SK-N-SH (cell line): ENCODE measurements around the gene GPNMB.

ENCODE experiments used
- CTCF ChIP-seq: fragments of 200-600 bp; sonication (generic); IDR thresholded peaks from 2 replicates; pipeline ENCODE4 v1.6.1; 2017; ENCODE audit warnings: antibody characterized with exemption, mild to moderate bottlenecking, moderate library complexity
- EZH2phosphoT487 ChIP-seq: fragments of 200-600 bp; sonication (generic); IDR thresholded peaks from 2 replicates; pipeline ENCODE4 v1.6.1; 2017; ENCODE audit warnings: low read depth, mixed run types, mild to moderate bottlenecking, antibody characterized with exemption, moderate library complexity, borderline replicate concordance
- POLR2AphosphoS5 ChIP-seq: IDR thresholded peaks from 2 replicates; pipeline ENCODE4 v1.6.1; 2012; ENCODE audit warnings: low read depth, low read length
- RAD21 ChIP-seq: IDR thresholded peaks from 2 replicates; pipeline ENCODE4 v1.6.1; 2012; ENCODE audit warnings: mild to moderate bottlenecking, low read length
- TAF1 ChIP-seq: IDR thresholded peaks from 2 replicates; pipeline ENCODE4 v1.6.1; 2012; ENCODE audit warnings: low read depth, mild to moderate bottlenecking, low read length, moderate library complexity, borderline replicate concordance
- USF2 ChIP-seq: fragments of 150-350 bp; IDR thresholded peaks from 2 replicates; pipeline ENCODE4 v1.6.1; 2017; ENCODE audit warnings: antibody characterized with exemption, low read length, low read depth, borderline replicate concordance
- TF ChIP-seq, protein P1 (sequence below): IDR thresholded peaks from 2 replicates; pipeline ENCODE4 v1.6.1; 2012; ENCODE audit warnings: mild to moderate bottlenecking, low read depth, low read length, moderate library complexity

- TF ChIP-seq EZH2phosphoT487 (no peak), USF2 (no peak), CTCF (no peak), POLR2AphosphoS5 (no peak), RAD21 (no peak), TAF1 (no peak)
- TF ChIP-seq, protein P1, sequence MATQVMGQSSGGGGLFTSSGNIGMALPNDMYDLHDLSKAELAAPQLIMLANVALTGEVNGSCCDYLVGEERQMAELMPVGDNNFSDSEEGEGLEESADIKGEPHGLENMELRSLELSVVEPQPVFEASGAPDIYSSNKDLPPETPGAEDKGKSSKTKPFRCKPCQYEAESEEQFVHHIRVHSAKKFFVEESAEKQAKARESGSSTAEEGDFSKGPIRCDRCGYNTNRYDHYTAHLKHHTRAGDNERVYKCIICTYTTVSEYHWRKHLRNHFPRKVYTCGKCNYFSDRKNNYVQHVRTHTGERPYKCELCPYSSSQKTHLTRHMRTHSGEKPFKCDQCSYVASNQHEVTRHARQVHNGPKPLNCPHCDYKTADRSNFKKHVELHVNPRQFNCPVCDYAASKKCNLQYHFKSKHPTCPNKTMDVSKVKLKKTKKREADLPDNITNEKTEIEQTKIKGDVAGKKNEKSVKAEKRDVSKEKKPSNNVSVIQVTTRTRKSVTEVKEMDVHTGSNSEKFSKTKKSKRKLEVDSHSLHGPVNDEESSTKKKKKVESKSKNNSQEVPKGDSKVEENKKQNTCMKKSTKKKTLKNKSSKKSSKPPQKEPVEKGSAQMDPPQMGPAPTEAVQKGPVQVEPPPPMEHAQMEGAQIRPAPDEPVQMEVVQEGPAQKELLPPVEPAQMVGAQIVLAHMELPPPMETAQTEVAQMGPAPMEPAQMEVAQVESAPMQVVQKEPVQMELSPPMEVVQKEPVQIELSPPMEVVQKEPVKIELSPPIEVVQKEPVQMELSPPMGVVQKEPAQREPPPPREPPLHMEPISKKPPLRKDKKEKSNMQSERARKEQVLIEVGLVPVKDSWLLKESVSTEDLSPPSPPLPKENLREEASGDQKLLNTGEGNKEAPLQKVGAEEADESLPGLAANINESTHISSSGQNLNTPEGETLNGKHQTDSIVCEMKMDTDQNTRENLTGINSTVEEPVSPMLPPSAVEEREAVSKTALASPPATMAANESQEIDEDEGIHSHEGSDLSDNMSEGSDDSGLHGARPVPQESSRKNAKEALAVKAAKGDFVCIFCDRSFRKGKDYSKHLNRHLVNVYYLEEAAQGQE, result no peak
Observed at GRCh38 chr7:23299770-23300300, 53.3 kb downstream of the GPNMB start.
